ENCODE data around the gene FAM240A.

Gene FAM240A

GRCh38 chr3:46593274-46593862 is 19.0 kb upstream of the FAM240A start:
- TF ChIP-seq CTCF (IDR thresholded peaks at IDR 0.05; ENCODE audit: low read depth, low read length, missing control alignments), result no peak
- no peak overlapping the region for H3K4me3 ChIP-seq (ENCODE audit: low read depth, low read length)
- DNase-seq (ENCODE audit: low read depth), result no peak

- no peak for TF ChIP-seq CTCF (IDR thresholded peaks at IDR 0.05; ENCODE audit: low read depth, low read length, missing control alignments)
- no peak for DNase-seq (ENCODE audit: low read depth)
- no peak overlapping the region for H3K4me3 ChIP-seq (ENCODE audit: low read depth, low read length)
These were observed 18.3 kb upstream of the FAM240A start for GRCh38 chr3:46593979-46594378.

GRCh38 chr3:46594723-46595122 is 17.6 kb upstream of the FAM240A start:
- no peak overlapping the region for H3K4me3 ChIP-seq (ENCODE audit: low read depth, low read length)
- no peak for TF ChIP-seq CTCF (IDR thresholded peaks at IDR 0.05; ENCODE audit: low read depth, low read length, missing control alignments)
- no peak for DNase-seq (ENCODE audit: low read depth)

GRCh38 chr3:46595819-46596314 is 16.5 kb upstream of the FAM240A start:
- H3K4me3 ChIP-seq (ENCODE audit: low read depth, low read length), result no peak overlapping the region
- DNase-seq (ENCODE audit: low read depth), result no peak
- no peak for TF ChIP-seq CTCF (IDR thresholded peaks at IDR 0.05; ENCODE audit: low read depth, low read length, missing control alignments)

GRCh38 chr3:46599590-46599989 is 12.7 kb upstream of the FAM240A start:
- no peak for DNase-seq (ENCODE audit: low read depth)
- TF ChIP-seq CTCF (IDR thresholded peaks at IDR 0.05; ENCODE audit: low read depth, low read length, missing control alignments), result no peak
- no peak overlapping the region for H3K4me3 ChIP-seq (ENCODE audit: low read depth, low read length)

- no peak for DNase-seq (ENCODE audit: low read depth)
- no peak for TF ChIP-seq CTCF (IDR thresholded peaks at IDR 0.05; ENCODE audit: low read depth, low read length, missing control alignments)
- no peak overlapping the region for H3K4me3 ChIP-seq (ENCODE audit: low read depth, low read length)
These were observed 8.8 kb upstream of the FAM240A start for GRCh38 chr3:46603446-46604046.

- DNase-seq (ENCODE audit: low read depth), result no peak
These were observed 8.2 kb upstream of the FAM240A start for GRCh38 chr3:46604127-46604526.

More at GRCh38 chr3:46604127-46604526, 8.2 kb upstream of the FAM240A start:
- no peak overlapping the region for H3K4me3 ChIP-seq (ENCODE audit: low read depth, low read length)
- no peak for TF ChIP-seq CTCF (IDR thresholded peaks at IDR 0.05; ENCODE audit: low read depth, low read length, missing control alignments)

All from GM12864 (cell line).